Ovary (tissue), 3 donors: ENCODE measurements around the gene PBXIP1.

Source experiments
- CTCF ChIP-seq, 3 donors: fragments of 450-650 bp in 2 of 3; fragments of 200-600 bp in 1 of 3; IDR thresholded peaks; one replicate each; pipeline versions ENCODE4 v1.5.1 to v1.8.0; 2016 to 2022; ENCODE audit warnings: antibody characterized with exemption in 3 of 3, mild to moderate bottlenecking in 1 of 3
- POLR2A ChIP-seq: fragments of 450-650 bp; IDR thresholded peaks from one replicate; pipeline ENCODE4 v1.6.1; 2017; ENCODE audit warnings: antibody characterized with exemption, mild to moderate bottlenecking, moderate library complexity
- donor health status: DM: no; HTN: no; CAD: no.

- TF ChIP-seq CTCF (IDR thresholded peaks at IDR 0.05) (no peak), POLR2A (no peak)
Measured at GRCh38 chr1:154931940-154932487, 23.9 kb downstream of the PBXIP1 start.
